ENCODE data around the gene LAMB1. TPM values are rescaled to one million over a fixed set of nuclear protein-coding genes. Genes with fewer than 3 reads are reported as not detected.
"Not testable (repeated sequence)": the region's sequence is repeated elsewhere in the genome, so short reads cannot be mapped to it uniquely, and the experiment has no call there.

LAMB1 gene
- total RNA-seq, 1 donor from 2014 or later: 335 TPM

GRCh38 chr7:107946451-107946850 lies 56.5 kb downstream of the LAMB1 start:
- no peak for DNase-seq

DNA sequence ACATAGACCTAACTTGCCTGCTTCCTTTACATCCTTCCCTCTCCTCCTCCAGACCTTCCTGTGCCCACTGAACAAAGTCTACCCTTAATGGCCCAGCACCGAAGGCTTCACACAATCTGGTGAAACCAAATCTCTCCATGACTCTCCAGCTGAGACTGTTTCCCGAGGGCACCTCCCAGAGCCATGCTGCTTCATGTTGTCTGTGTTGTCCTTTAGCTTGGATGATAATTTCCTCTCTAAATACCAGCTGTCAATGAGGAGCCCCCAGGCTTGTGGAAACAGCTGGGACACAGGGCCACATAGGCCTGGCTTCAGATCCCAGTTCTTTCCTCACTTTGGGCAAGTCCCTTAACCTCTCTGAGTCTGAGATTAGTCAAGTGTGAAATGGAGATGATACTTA lies 57.6 kb downstream of the LAMB1 start:
- peak; percentile 52 for DNase-seq

DNA sequence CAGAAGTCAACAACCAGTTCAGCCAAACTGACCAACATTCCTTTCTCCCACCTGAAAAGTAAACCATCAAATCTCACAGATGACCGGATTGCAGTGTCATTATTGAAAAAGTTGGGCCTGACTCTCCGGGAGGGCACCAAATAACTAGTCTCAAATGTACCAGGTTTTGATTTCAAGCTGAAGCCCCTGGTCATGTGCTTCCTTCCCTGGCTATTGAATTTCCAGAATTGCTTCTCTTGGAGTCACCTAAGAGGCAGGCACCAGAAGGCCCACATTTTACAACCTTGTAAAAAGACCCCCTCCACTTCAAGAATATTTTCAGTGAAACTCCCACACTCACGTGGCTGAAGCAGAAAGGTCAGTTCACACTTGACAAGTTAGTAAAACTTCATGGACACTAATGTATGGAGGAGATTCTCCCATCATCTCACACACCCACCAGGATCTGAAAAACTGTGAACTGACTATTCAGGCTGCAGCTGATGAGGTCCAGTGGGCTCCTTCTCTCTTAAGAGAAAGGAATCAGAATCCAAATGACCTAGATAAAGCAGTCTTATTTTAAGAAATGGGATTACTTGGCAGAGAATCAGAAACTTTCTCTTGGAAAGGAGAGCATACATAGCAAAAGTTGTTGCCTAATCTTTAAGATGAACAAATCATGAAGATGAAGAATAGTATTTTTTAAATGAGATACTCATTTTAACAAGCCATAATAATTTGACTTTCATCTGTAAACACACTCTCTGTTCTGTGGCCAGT lies 58.4 kb downstream of the LAMB1 start:
- no peak for DNase-seq

- no peak for DNase-seq
Measured at GRCh38 chr7:107943018-107943417, 59.9 kb downstream of the LAMB1 start.

DNA sequence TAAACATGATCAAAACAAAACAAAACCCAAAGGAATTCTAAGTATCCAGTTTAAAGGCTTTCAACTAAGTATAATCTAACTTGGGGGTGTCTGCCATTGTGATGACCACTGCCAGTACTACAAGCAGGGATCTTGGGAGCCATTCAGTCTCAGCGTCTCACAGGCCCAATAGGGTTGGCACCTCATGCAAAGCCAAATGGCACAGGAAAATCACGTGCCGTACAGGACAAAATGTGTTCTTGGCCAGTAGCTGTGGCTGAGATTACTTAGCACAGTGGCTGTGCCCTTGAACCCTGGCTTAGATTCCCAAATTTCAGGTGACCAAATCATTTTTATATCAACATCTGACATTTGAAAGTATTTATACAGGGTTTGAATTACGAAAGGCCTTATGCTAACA lies 62.0 kb downstream of the LAMB1 start:
- no peak for DNase-seq

GRCh38 chr7:107939573-107940489 lies 63.1 kb downstream of the LAMB1 start:
- DNase-seq: peak; percentile 50

- peak; percentile 73 for DNase-seq
Measured at GRCh38 chr7:107938456-107939250, 64.3 kb downstream of the LAMB1 start.

- peak; percentile 84 for DNase-seq
Measured at GRCh38 chr7:107937531-107937930, 65.4 kb downstream of the LAMB1 start.

GRCh38 chr7:107936312-107936711 lies 66.6 kb downstream of the LAMB1 start:
- no peak for DNase-seq

GRCh38 chr7:107934991-107935770 lies 67.8 kb downstream of the LAMB1 start:
- no peak for DNase-seq

GRCh38 chr7:107933386-107934013 lies 69.5 kb downstream of the LAMB1 start:
- DNase-seq: peak; percentile 41

- DNase-seq: no peak
Measured at GRCh38 chr7:107932805-107933204, 70.2 kb downstream of the LAMB1 start.

DNA sequence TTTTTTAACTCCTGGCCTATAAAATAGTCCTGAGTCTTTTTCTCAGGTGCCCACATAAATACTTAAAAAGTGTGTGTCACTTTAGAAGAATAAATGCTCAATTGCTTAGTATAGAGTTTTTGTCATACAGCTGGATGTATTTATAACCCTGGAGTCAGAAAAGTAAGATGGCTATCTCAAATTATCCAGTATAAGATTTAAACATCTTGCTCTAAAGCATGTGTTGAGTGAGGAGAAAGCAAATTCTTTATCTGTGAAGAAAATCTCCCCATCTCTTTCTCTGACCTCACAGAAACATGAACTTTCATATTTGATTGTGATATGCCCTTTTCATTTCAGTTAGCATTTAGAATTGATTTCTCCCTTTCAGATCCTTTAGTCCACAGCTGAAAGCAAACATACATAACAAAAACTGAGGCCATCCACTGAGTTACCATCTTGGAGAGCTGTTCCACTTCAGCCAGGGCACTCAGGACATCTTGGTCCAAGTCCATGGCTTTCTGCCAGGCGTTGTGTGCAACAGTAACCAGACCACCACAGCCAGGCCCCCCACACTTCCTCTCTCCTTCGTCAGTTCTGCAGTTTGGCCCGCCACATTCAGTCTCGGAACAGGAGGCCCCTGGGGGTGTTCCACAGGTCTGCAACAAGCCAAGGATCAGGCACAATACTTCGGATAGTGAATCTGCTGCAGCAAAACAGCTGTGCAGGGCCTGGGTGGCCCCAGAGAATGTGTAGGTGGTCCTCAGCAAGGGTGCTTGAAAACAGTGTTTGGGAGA lies 71.0 kb downstream of the LAMB1 start:
- peak; percentile 56 for DNase-seq

- peak; percentile 73 for DNase-seq
Measured at GRCh38 chr7:107926481-107926880, 76.5 kb downstream of the LAMB1 start.

GRCh38 chr7:107924841-107925504 lies 78.0 kb downstream of the LAMB1 start:
- no peak for DNase-seq

DNA sequence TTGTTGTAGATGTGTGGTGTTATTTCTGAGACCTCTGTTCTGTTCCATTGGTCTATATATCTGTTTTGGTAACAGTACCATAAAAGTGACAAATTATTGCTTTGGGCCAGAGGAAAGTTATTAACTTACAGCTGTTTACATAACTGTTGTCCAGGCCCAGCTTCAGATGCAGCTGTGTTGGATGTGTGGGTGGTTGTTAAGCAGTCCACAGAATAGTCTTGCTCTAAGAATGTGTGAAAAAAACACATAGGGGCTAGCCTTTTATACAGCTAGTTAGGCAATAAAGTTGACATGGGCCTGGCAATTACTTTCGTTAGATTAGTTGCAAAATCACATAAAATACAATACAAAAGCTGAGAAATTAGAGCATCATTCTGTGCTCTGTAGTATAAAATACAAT lies 80.1 kb downstream of the LAMB1 start:
- DNase-seq: no peak

GRCh38 chr7:107921826-107922225 lies 81.1 kb downstream of the LAMB1 start:
- DNase-seq: not testable (repeated sequence)

DNA sequence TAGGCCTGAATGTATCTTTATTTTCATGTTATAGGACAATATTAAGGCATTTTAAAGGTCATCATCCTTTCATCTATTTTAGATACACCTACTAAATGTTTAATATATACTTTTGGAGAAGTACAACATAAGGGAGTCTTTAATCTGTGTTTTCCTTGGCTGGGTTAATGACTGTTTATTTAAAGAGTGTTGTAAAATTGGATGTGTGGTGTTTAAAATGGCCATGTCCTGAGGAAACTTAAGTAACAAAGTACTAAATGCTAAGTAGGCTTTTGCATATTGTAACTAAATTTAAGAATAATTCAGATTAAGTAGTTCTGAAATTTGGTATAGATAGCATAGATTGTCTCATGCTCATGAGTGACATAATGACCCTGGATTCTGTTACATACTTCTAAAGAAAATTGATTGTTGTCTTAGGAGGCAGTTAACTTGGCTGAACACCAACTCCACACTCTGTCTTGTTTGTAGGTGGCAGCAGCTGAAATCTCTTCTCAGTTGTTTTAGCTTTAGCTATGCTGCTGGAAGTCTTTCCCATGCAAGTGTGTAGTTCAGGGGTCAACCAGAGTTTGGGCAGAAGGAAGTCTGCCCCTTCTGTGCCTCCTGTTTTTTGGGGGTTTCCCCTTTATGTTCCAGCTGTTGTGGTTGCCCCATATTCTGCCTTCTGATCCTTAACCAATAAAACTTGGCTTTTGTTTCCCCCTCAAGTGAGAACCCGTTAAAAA lies 82.8 kb downstream of the LAMB1 start:
- peak; percentile 44 for DNase-seq

DNA sequence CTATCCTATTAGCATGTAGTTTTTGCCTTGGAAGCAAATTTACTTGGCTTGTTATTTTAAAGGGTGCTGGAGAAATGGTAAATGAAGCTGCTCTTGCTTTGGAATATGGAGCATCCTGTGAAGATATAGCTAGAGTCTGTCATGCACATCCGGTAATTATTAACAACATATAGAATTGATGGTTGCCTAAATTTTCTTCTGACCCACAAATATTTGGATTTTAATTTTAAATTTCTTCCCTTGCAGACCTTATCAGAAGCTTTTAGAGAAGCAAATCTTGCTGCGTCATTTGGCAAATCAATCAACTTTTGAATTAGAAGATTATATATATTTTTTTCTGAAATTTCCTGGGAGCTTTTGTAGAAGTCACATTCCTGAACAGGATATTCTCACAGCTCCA lies 84.0 kb downstream of the LAMB1 start:
- DNase-seq: no peak

All from tongue (tissue), 2 donors.